ENCODE data around the gene ZNF335.
"Not testable (repeated sequence)": the region's sequence is repeated elsewhere in the genome, so short reads cannot be mapped to it uniquely, and the experiment has no call there.

ZNF335 gene

GRCh38 chr20:46002008-46002407, 30.0 kb upstream of the ZNF335 start:
- DNase-seq = no peak

DNA sequence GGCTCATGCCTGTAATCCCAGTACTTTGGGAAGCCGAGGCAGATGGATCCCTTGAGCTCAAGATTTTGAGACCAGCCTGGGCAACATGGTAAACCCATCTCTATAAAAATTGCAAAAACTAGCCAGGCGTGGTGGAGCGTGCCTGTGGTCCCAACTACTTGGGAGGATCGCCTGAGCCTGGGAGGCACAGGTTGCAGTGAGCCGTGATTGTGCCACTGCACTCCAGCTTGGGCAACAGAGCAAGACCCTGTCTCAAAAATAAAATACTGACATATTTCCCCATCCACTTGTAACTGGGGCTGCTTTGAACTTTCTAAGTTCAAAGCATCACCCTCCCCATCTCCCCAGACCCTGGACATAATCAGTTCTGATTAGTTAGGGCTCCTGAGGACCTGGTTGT, 29.5 kb upstream of the ZNF335 start:
- DNase-seq = no peak

DNA sequence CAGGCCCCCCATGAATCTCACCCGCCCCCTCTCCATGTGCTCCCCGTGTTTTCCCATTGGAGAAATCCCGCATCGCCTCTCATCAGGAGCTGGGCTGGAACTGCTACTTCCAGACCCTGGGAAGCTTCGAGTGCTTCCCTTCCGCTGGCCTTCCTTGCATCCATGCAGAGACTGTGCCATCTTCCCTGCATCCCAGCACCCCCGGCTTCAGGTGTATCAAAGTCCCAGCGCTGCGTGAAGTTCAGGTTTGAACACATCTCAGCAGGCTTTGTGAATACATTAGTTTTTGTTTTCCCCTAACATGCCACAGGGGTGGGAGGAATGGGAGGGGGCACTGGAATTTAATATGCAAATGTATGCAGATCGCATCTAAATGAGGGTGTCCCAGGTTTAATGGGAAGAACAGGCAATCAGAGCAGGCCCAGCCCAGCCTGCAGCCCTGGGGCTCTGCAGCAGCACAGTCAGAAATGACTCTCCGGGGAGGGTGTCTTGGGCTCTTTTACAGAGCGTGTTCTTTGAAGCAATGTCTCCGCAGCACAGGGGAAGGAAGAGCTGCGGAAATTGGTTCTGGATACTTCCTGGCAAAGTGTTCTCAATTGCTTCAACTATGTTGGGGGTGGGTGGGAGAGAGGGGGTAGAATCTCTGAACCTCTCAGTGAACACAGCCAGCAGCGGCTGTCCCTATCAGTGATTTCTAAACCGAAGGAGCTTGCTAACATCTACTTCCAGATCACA, 28.4 kb upstream of the ZNF335 start:
- no peak for DNase-seq

DNA sequence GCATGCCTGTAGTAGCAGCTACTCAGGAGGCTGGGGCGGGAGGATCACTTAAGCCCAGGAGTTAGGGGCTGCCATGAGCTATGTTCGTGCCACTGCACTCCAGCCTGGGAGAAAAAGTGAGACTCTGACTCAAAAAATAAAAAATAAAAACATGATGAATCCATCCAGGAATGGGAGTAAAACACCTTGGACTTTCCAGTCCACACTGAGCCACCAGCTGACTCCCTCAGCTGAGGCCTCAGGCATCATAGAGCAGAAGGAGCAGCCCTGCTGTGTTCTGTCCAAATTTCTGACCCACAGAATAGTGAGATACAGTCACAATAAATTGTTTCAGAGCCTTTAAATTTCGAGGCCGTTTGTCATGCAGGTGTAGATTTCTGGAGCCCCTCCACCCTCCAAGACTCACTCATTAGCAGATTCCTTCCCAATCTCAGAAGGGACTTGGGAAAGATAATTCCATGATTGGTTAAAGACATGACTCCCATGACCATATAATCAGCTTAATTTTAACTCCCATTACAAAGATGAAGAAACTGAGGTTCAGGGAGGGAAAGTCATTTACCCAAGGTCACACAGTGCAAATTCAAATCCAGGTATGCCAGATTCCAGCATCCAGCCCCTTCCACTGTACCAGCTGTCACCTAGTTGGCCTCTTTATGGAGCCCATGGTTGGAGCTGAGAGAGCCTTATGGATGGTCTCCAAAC, 27.7 kb upstream of the ZNF335 start:
- no peak for DNase-seq

DNA sequence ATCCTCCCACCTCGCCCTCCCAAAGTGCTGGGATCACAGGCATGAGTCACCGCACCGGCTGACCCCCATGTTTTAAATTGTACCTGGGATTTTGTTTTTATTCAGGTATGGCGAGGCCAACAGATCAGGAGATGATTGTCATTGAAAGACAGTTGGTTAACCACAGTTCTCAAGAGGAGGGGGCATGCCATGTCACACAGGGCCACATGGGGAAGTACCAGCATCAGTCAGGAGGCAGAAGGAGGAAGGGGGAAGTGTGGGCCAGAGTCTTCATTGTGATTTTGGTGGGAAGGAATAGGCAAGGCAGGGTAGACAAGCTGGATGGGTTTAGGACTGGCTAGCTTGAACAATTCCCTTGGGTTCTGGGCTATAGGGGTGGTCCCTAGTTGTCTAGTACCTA, 26.8 kb upstream of the ZNF335 start:
- DNase-seq = no peak

- DNase-seq = no peak
Measured at GRCh38 chr20:45998337-45998736, 26.3 kb upstream of the ZNF335 start.

DNA sequence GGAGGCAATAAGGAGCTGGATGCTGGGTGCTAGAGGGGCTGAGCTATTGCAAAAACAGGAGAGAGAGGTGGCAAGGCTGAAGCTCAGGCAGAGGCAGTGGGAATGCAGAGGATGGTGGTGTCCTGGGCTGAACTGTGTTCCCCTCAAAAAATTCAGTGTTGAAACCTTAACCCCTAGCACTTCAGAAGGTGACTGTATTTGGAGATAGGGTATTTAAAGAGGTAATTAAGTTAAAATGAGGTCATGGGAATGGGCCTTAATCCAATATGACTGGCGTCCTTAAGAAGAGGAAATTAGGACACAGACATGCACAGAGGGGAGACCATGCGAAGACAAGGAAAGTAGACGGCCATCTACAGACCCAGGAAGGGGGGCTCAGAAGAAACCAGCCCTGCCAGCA, 25.2 kb upstream of the ZNF335 start:
- DNase-seq = no peak

- DNase-seq = not testable (repeated sequence)
Measured at GRCh38 chr20:45995495-45996097, 23.6 kb upstream of the ZNF335 start.

DNA sequence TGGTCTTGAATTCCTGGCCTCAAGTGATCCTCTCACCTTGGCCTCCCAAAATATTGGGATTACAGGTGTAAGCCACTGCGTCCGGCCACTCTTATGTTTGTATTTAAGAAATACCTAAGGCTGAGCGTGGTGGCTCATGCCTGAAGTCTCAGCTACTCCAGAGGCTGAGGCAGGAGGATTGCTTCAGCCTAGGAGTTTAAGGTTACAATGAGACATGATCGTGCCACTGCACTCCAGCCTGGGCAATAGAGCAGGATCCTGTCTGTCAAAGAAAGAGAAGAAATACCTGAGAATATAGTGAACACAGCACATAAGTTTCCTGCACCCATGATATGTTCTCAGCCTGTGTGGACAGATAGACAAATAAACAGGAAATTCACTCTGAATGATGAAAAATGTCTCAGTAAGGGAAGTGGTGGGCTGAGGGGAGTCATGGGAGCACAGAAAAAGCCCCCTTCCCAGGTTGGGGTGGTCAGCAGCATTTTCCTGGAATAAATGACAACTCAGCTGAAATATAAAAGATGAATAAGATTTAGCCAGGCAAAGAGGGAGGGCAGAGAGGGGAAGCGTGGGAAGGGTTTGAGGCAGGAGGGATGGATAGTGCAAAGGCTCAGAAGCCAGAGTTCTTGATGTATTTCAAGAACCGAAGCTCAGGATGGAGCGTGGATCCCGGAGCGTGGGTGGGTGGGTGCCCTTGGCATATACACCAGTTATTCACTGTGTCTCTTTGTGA, 22.9 kb upstream of the ZNF335 start:
- no peak for DNase-seq

DNA sequence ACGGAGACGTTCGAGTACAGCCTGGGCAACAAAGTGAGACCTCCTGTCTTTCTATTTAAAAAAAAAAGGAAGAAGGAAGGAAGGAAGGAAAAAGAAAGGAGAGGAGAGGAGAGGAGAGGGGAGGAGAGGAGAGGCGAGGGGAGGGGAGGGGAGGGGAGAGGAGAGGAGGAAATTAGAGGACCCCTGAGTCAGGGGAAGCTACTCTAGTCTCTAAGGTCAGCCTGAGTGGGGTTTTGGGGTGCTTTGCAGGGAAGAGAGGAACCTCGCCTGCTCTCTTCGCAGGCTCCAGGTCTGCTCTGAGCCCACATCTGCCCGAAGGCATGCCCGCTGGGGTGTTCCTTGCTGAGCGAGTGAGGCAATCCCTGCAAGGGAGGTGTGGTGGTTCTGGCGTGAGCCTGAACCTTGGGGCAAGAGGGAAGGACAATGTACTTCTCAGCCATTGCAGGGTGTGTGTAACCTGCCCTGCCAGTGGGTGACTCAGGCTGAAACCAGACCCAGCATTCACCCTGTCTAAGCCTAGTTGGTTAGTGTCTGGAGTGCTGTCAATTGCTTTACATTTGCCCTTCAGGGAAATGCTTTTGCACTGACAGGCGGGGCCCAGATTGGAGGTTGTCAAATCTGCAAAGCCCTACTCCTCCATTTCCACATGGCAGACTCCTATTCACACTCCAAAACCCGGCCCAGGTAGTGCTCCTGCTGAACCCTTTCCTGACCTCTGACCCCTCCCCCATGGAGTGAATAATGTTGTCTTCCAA, 21.4 kb upstream of the ZNF335 start:
- no peak for DNase-seq

- no peak for DNase-seq
Measured at GRCh38 chr20:45991616-45992015, 19.6 kb upstream of the ZNF335 start.

- not testable (repeated sequence) for DNase-seq
Measured at GRCh38 chr20:45988830-45989229, 16.8 kb upstream of the ZNF335 start.

- no peak for DNase-seq
Measured at GRCh38 chr20:45987108-45987780, 15.2 kb upstream of the ZNF335 start.

DNA sequence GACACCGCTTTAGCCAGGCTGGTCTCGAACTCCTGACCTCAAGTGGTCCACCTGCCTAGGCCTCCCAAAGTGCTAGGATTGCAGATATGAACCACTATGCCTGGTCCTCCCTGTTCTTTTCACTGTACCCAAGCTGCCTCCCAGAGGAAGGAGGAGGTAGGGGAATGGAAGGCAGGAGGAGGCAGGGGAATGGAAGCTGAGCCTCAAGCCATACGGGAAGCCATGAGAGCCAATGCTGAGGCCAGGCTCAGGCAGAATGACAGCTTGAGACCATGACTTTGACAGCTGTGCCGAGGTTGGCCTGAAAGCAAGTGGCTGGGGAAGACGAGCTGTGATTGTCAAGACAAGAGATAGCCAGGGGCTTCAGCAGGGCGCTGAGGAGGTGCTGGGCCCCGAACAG, 13.6 kb upstream of the ZNF335 start:
- DNase-seq = no peak

DNA sequence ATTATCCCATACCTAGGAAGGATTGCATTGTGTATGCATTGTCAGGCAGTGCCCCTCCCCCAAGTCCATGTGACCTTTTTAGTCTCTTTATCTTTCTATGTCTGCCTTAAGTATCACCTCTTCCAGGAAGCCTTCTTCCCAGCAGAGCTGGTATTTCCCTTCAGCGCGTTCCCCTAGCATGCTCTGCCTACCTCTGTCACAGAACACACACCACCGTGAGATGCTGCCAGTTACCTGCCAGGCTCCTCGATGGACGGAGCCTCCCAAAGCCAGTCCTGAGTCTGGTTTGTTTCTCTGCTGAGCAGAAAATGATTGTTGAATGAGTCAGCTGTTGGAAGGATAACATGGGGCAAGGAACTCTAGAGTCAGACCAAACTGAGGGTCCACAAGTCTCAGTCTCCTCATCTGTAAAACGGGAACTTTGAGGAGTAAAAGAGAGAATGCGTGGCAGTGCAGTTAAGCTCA, 11.3 kb upstream of the ZNF335 start:
- no peak for DNase-seq

DNA sequence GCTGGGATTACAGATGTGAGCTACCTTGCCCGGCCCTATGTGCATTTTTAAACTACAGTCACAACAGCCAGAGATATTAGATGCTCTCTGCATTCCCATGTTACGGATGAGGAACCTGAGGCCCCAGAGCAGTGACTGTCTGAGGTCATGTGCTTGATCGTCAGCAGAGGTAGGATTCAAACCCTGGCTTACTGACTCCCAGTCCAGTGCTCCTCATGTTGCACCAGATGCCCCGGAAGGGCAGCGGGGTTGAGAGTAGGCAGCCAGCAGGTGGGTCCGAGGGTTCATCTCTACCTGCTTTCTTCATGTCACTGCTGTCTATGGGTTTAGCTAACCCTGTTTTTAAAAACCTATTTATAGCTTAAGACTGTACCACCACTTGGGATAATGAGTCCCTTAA, 9.3 kb upstream of the ZNF335 start:
- no peak for DNase-seq

DNA sequence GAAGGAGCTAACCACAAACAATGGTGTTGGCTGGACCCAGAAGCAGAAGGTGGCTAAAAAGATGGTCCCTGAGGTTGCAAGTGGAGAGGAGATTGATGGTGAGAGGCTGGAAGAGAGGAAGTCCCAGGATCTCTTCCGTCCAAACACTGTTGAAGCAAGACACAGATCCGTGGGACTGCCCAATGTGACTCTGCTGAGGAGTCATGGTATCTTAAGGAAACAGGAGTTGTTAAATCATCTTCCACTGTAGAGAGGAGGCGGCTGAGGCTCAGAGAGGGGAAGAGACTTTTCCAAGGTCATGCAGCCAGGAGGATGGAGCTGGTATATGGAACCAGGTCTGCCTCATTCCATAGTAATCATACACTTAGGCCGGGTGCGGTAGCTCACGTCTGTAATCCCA, 4.1 kb upstream of the ZNF335 start:
- DNase-seq = no peak

- no peak for DNase-seq
Measured at GRCh38 chr20:45975686-45976085, 3.7 kb upstream of the ZNF335 start.

DNA sequence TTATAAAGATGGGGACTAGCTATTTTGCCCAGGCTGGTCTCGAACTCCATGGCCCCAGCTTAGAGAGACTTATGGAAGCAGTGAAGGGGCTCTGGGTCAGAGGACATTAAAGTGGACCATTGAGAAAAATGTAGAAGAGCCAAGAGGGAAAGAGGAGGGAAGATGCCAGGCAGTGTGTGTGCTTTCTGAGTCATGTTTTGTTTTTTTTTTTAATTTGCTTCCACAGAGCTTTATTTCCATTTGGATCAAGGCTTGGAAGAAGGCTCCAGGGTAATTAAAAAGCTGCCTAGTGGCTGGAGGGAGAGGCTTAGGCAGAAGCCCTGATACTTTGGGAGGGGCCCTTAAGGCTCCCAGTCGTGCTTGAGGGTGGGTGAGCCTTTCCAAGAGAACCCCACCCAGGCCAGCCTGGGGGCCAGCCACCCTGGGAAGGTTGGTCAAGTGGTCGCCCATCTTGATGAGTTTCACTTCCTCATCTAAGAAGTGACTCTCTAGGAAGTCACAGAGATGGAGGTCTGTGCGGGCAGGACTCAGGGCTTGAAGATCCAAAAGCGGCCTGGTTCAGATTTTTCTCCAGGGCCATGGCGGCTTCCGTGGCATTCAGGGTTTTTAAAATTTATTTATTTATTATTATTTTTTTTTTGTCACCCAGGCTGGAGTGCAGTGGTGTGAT, 3.0 kb upstream of the ZNF335 start:
- DNase-seq = no peak

- DNase-seq = no peak
Measured at GRCh38 chr20:45972500-45973183, 639 bp upstream of the ZNF335 start.

- no peak for DNase-seq
Measured at GRCh38 chr20:45971425-45971674, 653 bp downstream of the ZNF335 start.
